ENCODE data around the gene SPRY1. TPM values are rescaled to one million over a fixed set of nuclear protein-coding genes. Genes with fewer than 3 reads are reported as not detected.

Gene SPRY1
- polyA plus RNA-seq, 3 donors from 2014 or later, result 5.2 to 6.9 (median 6.0) TPM

DNA sequence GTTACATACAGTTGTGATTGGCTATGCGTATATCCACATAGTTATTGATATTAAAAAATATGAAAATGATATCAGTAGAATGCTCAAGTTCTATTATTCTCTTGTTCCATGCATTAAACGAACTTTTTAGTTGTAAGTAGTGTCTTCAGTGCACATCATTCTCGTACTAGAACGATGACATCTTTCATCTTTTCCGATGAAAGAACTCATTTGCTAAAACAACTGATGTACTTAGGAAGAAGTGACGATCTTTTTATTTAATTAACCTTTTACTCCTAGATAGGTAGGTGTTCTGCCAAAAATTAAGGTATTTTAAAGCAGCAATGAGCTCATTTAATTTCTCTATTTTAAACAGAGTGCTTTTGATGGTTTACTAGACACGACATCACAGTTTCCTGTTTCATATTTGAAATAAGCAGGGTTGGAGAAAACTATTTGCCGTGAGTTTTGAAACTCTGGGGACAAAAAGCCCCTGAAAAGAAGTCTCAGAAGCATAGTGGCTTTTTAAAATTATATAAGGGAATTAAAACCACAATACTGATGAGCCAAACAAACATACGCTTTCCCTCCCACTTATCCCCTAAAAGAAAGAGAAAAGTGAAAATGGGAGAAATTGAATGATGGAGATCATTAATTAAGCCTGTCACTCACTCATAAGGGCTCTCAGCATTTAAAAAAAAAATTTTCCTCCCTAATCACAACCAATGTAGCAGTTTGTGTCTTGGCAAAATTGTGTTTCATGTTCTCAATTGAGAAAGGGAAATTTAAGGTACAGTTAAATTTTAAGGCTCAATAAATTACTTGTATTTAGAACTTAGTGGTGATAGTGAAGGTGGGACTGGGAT, 25.6 kb downstream of the SPRY1 start:
- Mint-ChIP-seq H3K4me3 (peak overlapping the region in 1 of 5 donors; percentile 26), H3K36me3 (no peaks in the 10 kb centered on the region), H3K9me3 (peaks cover 0 to 2% (median 0%) of the 10 kb centered on the region in 6 donors), H3K27me3 (ENCODE audit: low read depth in 3 of 3) (no peaks in the 10 kb centered on the region), H3K27ac (peak overlapping the region in 2 of 6 donors; percentile 35 to 55), H3K4me1 (peaks cover 9 to 32% of the 10 kb centered on the region in 2 donors)
- no peak for DNase-seq

DNA sequence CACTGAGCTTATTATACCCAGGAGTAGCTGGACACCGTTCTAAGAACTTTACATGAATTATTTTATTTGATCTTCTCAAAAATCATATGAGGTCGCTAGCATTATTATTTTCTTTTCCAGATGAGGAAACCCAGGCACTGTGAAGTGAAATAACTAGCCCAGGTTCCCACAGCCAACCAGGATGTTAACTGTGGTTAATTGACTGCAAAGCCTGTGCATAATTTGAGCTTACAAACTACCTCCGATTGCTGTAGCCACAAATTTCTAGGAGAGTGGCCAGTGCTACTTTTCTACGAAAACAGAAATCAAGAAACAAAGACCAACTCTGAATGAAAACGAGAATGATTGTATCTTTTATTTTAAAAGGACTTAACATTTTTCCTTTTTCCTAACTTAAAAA, 27.2 kb downstream of the SPRY1 start:
- H3K27me3 Mint-ChIP-seq (ENCODE audit: low read depth in 3 of 3), result peaks cover 0 to 3% (median 0%) of the 10 kb centered on the region in 3 donors
- H3K36me3 Mint-ChIP-seq, result no peaks in the 10 kb centered on the region
- H3K27ac Mint-ChIP-seq, result no peak overlapping the region

DNA sequence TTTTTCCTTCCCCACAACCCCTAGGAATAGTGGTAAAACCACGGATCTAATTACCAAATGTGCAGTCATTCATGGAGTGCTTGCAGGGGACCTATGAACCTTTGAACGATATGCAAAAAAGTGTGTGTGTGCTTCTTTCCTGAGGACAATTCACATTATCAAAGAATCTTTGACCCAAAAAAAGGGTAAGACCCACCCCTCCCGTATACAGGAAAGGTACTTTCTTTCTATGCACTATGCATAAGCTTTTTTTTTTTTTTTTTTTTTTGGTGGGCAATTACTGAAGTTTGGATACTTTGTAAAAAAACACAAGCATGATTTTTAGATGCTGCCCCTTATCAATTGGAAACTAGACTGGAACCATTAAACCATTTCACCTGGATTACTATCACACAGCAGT, 31.4 kb downstream of the SPRY1 start:
- DNase-seq, result no peak
- peaks cover 0 to 9% of the 10 kb centered on the region in 2 donors for H3K4me1 Mint-ChIP-seq
- H3K4me3 Mint-ChIP-seq, result no peak overlapping the region
- H3K27ac Mint-ChIP-seq, result no peak overlapping the region
- H3K27me3 Mint-ChIP-seq (ENCODE audit: low read depth in 3 of 3), result peaks cover 0 to 3% (median 1%) of the 10 kb centered on the region in 3 donors
- H3K9me3 Mint-ChIP-seq, result peaks cover 0 to 2% (median 0%) of the 10 kb centered on the region in 6 donors
- no peaks in the 10 kb centered on the region for H3K36me3 Mint-ChIP-seq

More for the DNA sequence above, 27.2 kb downstream of the SPRY1 start:
- Mint-ChIP-seq H3K4me3 (no peak overlapping the region), H3K4me1 (peaks cover 2 to 19% of the 10 kb centered on the region in 2 donors), H3K9me3 (peaks cover 0 to 2% (median 0%) of the 10 kb centered on the region in 6 donors)
- DNase-seq, result no peak

DNA sequence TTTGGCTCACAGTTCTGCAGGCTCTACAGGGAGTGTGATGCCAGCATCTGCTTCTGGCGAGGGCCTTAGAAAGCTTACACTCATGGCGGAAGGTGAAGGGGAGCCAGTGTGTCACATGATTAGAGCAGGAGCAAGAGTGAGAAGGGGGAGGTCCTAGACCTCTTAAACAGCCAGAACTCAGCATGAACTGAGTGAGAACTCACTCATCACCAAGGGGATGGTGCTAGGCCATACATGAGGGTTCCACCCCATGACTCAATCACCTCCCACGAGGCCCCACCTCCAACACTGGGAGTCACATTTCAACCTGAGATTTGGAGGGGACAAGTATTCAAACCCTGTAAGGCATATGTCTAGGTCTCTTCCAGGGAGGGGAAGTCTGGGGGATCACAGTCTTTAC, 33.4 kb downstream of the SPRY1 start:
- Mint-ChIP-seq H3K36me3 (no peaks in the 10 kb centered on the region), H3K4me1 (no peaks in the 10 kb centered on the region), H3K9me3 (peaks cover 0 to 2% (median 0%) of the 10 kb centered on the region in 6 donors), H3K27ac (no peak overlapping the region), H3K27me3 (ENCODE audit: low read depth in 3 of 3) (peaks cover 1 to 3% (median 3%) of the 10 kb centered on the region in 3 donors), H3K4me3 (no peak overlapping the region)
- no peak for DNase-seq

DNA sequence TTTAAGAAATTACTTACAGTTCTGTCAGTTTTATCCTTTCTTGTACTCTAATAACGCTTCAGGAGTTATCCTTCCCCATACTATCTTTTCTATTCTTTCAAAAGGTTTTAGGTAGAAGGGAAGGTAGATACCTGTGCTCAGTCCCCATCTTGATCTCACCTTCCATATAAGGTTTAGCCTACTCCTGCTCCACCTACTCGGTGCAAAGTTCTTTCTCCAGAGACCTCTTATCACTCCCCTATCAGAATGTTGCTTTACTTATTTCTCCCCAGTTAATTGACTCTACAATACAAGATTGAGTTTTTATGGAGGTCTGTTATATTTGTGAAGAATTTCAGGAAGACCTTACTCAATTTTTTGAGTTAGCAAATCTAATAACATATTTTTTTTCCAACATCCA, 33.9 kb downstream of the SPRY1 start:
- no peak overlapping the region for H3K27ac Mint-ChIP-seq
- H3K9me3 Mint-ChIP-seq, result peaks cover 0 to 2% (median 0%) of the 10 kb centered on the region in 6 donors
- no peak overlapping the region for H3K4me3 Mint-ChIP-seq
- DNase-seq, result no peak
- no peaks in the 10 kb centered on the region for H3K36me3 Mint-ChIP-seq
- H3K4me1 Mint-ChIP-seq, result no peaks in the 10 kb centered on the region
- peaks cover 1 to 3% (median 3%) of the 10 kb centered on the region in 3 donors for H3K27me3 Mint-ChIP-seq (ENCODE audit: low read depth in 3 of 3)

DNA sequence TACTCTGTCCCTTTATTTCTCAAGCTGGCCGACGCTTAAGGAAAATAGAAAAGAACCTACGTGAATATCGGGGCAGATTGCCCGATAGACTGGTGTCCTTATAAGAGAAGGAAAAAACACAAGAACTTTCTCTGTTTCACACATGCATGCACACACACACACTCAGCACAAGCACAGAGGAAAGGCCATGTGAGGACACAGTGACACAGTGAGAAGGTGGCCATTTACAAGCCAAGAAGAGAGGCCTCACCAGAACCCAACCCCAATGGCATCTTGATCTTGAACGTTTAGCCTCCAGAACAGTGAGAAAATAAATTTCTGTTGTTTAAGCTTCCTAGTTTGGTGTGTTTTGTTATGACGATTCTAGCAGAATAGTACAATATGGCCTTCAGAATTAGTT, 37.0 kb downstream of the SPRY1 start:
- no peak overlapping the region for H3K4me3 Mint-ChIP-seq

DNA sequence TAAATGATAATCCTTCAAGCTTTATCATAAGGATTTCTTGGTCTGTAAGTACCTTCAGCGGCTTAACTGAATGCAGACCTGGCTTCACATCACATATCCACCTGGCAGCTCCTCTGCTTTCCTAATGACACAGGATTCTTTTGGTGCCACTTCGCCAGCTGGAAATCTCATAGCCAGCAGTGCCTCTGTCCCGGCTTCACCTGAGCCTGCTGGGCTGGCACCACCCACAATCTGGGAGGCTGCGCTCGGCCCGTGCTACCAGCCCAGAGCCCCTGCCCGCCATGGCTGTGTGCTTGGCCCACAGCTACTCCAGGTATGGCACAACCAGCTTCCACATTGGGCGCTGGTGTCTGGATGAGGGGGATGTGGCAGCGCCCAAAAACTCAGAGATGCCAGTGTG, 37.4 kb downstream of the SPRY1 start:
- H3K4me1 Mint-ChIP-seq, result no peaks in the 10 kb centered on the region
- peaks cover 1 to 3% (median 2%) of the 10 kb centered on the region in 3 donors for H3K27me3 Mint-ChIP-seq (ENCODE audit: low read depth in 3 of 3)
- H3K27ac Mint-ChIP-seq, result no peak overlapping the region
- no peaks in the 10 kb centered on the region for H3K36me3 Mint-ChIP-seq
- no peaks in the 10 kb centered on the region for H3K9me3 Mint-ChIP-seq
- H3K4me3 Mint-ChIP-seq, result no peak overlapping the region
- no peak for DNase-seq

More for the DNA sequence above, 37.0 kb downstream of the SPRY1 start:
- Mint-ChIP-seq H3K4me1 (no peaks in the 10 kb centered on the region), H3K27me3 (ENCODE audit: low read depth in 3 of 3) (peaks cover 1 to 3% (median 2%) of the 10 kb centered on the region in 3 donors), H3K36me3 (no peaks in the 10 kb centered on the region), H3K9me3 (no peaks in the 10 kb centered on the region), H3K27ac (no peak overlapping the region)
- no peak for DNase-seq

DNA sequence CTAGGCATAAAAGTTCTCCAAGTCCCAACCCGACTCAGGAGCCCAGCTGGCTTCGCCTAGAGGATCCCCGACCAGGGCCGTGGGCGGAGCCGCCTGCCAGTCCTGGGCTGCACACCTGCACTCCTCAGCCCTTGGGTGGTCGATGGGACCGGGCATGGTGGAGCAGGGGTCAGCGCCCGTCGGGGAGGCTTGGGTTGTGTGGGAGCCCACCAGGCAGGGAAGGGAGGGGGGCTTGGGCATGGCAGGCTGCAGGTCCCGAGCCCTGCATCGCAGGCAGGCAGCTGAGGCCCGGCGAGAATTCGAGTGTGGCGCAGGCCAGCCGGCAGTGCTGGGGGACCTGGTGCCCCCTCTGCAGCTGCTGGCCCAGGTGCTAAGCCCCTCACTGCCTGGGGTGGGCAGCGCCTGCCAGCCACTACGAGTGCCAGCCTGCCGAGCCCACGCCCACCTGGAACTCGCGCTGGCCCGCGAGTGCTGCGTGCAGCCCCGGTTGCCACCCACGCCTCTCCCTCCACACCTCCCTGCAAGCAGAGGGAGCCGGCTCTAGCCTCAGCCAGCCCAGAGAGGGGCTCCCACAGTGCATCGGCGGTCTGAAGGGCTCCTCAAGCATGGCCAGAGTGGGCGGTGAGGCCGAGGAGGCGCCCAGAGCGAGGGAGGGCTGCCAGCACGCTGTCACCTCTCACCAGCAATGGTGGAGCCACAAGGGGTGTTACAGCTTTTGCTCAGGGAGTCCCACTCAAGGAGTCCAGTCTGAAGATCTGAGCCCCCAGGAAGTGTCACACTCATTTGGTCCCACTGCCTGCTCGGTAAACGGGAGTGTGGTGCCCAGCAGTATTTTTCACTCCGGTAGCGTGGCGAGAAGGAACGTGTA, 38.9 kb downstream of the SPRY1 start:
- H3K36me3 Mint-ChIP-seq, result no peaks in the 10 kb centered on the region
- no peak overlapping the region for H3K4me3 Mint-ChIP-seq
- H3K4me1 Mint-ChIP-seq, result no peaks in the 10 kb centered on the region
- H3K27me3 Mint-ChIP-seq (ENCODE audit: low read depth in 3 of 3), result peaks cover 0 to 3% (median 2%) of the 10 kb centered on the region in 3 donors
- H3K27ac Mint-ChIP-seq, result no peak overlapping the region
- no peak for DNase-seq
- no peaks in the 10 kb centered on the region for H3K9me3 Mint-ChIP-seq

DNA sequence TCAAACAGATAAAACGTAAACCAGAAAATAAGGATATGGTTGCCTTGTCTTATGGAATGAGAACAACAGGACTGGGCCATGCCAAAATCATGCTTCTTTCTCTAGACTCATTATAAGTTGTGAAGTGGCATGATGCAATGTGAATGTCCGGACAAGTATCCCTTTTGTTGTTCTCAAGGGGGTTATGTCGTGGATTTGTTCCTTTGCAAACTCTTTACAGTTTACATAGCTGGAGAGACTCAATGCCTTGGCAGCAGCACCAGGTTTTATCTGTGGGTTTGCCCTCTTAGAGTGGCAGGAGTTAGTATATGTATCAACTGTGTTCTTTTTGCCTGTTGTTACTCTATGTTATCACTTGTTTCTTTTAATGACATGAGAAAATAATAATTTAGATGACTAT, 41.4 kb downstream of the SPRY1 start:
- Mint-ChIP-seq H3K36me3 (no peaks in the 10 kb centered on the region), H3K4me3 (no peak overlapping the region), H3K9me3 (no peaks in the 10 kb centered on the region), H3K4me1 (peaks cover 0 to 2% of the 10 kb centered on the region in 2 donors), H3K27ac (no peak overlapping the region), H3K27me3 (ENCODE audit: low read depth in 3 of 3) (peaks cover 0 to 10% (median 3%) of the 10 kb centered on the region in 3 donors)
- DNase-seq, result no peak

DNA sequence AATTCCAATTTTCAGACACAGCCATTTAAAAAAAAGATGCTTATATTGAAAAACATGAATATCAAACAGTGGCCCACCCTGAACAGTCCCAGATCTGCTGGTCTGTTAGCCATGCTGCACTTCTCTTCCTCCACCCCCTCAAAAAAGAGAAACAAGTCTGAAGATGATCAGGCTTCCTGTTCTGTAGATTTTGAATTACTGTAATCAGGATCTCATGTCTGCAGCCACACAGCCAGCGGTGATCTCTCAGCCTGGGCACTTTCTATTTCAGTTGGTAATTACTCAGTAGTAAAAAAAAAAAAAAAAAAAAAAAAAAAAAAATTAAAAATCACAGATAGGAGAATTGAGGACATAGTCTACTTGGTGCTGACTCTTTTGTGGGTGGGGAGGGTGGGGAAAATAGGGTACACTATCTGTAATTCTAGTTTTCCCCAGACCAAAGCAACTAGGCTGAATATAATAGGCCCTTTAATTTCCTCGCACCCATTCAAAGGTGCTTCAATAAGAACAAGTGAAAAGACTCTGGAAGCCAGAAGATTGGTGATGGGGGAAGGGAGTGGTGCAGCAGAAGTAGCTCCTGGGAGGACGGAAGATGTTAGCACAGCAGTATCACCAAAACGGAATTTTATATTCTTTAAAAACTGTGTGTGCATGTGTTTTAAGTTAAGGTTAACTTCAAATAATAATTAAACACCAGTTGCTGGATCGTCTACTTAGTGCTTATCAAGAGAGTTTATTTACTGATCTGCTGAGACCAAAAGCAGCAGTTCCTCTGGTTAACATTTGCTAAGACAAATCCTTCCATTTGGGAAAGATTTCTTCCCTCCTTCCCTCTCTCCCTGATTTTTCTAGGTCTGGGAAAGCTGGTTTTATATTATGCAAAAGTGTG, 47.0 kb downstream of the SPRY1 start:
- Mint-ChIP-seq H3K36me3 (no peaks in the 10 kb centered on the region), H3K4me3 (peak overlapping the region; percentile 28 to 76 (median 44)), H3K4me1 (peaks cover 18 to 26% of the 10 kb centered on the region in 2 donors), H3K9me3 (no peaks in the 10 kb centered on the region), H3K27ac (peak overlapping the region in 5 of 6 donors; percentile 29 to 84 (median 61)), H3K27me3 (ENCODE audit: low read depth in 3 of 3) (peaks cover 2 to 13% (median 4%) of the 10 kb centered on the region in 3 donors)
- peak in 2 of 3 donors; percentile 15 to 30 for DNase-seq

DNA sequence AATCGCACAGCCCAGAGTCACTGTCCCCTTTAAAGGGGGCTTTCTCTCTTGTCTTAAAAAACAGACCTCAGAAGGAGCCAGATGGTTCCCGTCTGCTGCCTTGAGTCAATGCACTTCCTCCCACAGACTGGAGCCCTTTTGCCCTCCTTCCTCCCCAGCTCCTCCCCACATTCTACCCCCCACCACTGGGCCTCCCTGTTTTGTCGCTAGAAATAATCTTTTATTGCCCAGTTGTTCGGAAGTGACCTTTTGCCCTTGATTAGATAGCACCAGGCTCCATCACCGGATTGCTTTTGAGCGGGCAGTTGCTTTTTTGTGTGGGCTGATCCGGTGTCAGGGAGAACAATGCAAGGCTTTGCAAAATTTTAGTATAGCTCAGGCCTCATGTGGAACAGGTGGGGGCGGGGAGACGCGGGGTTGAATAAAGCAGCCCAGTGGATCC, 47.7 kb downstream of the SPRY1 start:
- peaks cover 2 to 13% (median 4%) of the 10 kb centered on the region in 3 donors for H3K27me3 Mint-ChIP-seq (ENCODE audit: low read depth in 3 of 3)
- H3K36me3 Mint-ChIP-seq, result no peaks in the 10 kb centered on the region
- peak; percentile 21 to 39 (median 32) for DNase-seq
- H3K9me3 Mint-ChIP-seq, result no peaks in the 10 kb centered on the region
- peaks cover 22 to 29% of the 10 kb centered on the region in 2 donors for H3K4me1 Mint-ChIP-seq
- peak overlapping the region; percentile 29 to 75 (median 43) for H3K27ac Mint-ChIP-seq
- H3K4me3 Mint-ChIP-seq, result peak overlapping the region; percentile 28 to 76 (median 44)

DNA sequence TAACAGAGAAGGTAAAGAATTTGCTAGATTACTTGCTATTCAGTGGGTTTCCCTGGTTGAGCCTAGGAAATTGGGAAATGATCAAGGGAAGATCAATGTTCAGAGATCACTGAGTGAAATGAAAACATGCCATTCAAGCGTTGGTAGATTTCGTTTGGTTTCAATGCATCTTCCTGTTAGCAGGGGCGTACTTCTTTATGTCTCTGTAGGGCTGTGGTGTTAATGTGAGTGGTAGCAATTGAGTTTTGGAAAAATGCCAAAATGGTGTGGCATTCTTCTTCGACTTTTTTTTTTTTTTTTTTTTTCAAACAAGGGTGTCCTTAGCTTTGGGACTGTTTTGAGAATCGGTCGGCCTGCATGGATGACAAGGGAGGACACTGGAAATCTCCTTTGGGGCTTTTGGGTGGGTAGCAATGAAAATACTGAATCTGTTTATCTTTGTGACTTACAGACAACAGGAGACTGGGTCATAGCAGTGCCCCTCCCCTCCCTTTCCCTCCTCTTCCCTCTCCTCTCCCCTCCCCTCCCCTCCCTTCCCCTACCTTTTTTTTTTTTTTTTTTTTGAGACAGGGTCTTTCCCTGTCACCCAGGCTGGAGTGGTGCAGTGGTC, 50.4 kb downstream of the SPRY1 start:
- Mint-ChIP-seq H3K9me3 (no peaks in the 10 kb centered on the region), H3K4me1 (peaks cover 34 to 43% of the 10 kb centered on the region in 2 donors), H3K27ac (peak overlapping the region in 1 of 6 donors; percentile 23), H3K27me3 (ENCODE audit: low read depth in 3 of 3) (peaks cover 2 to 6% (median 3%) of the 10 kb centered on the region in 3 donors), H3K4me3 (no peak overlapping the region), H3K36me3 (no peaks in the 10 kb centered on the region)
- DNase-seq, result peak; percentile 25 to 28 (median 26)

All from immature natural killer cell (primary cell).